ENCODE results near the gene PRM3.
"Not testable (repeated sequence)": the region's sequence is repeated elsewhere in the genome, so short reads cannot be mapped to it uniquely, and the experiment has no call there.

Gene PRM3

DNA sequence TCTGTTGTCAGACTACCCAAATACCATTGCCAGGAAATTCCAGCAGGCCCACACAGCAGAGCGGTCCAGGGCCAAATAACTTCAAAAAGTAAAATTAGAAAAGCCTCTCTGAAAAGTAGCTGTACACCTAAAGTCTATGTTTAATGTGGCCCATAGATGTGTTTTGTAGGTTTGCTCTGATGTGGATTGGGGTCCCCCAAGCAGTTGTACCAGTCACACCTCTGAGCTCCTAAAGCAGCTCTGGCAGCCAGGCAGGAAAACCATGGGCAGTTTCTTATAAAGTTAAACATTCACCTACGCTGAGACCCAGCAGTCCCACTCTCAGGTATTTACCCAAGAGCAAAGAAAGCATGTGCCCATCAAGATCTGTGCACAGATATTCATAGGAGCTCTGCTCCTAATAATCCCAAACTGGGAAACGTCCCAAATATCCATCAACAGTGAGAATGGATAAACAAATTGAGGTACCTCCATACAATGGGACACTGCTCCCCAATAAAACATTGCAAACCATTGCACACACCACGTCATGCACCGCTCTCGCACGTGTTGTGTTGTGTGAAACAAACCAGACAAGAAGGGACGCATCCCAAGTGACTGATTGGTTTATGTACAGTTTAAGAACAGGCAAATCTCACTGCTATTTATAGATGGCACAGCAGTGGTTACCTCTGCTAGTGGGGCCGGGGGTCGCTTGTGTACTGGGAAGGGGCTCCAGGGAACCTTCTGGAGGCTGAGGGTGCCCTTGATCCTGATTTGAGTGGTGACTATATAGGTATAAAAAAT is 23.5 kb upstream of the PRM3 start:
- Histone ChIP-seq H3K36me3 (ENCODE audit: control insufficient read depth, insufficient read depth, low read length) (no peaks in the 10 kb centered on the region), H3K4me1 (ENCODE audit: control insufficient read depth, insufficient read depth, low read length, poor library complexity, severe bottlenecking) (peaks cover 3% of the 10 kb centered on the region), H3K4me3 (ENCODE audit: insufficient read depth, low read depth, low read length, poor library complexity, severe bottlenecking) (peak overlapping the region; percentile 40), H3K27me3 (replicated peaks; ENCODE audit: control insufficient read depth, insufficient read depth, low read length, poor library complexity, severe bottlenecking) (no peaks in the 10 kb centered on the region), H3K9me3 (ENCODE audit: control insufficient read depth, low read length) (no peaks in the 10 kb centered on the region), H3K27ac (ENCODE audit: insufficient read depth, low read length, poor library complexity, severe bottlenecking) (no peak overlapping the region)
- DNase-seq = no peak

DNA sequence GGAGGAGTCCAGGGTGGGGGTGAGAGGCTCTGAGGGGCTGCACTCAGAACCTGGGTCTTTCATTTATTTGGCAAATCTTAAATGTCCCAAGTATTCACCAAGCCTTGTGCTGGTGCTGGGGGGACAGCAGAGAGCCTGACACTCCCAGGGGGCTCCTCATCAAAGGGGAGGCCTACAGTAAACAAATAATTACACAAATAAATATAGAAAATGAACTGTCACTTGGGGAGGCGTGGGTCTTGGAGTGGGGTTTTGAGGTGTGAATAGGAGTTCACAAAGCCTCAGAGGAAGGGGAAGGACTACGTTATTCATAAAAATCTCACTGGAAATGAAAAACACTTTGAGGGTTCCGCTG is 22.9 kb upstream of the PRM3 start:
- Histone ChIP-seq H3K4me1 (ENCODE audit: control insufficient read depth, insufficient read depth, low read length, poor library complexity, severe bottlenecking) (peaks cover 3% of the 10 kb centered on the region), H3K27me3 (replicated peaks; ENCODE audit: control insufficient read depth, insufficient read depth, low read length, poor library complexity, severe bottlenecking) (no peaks in the 10 kb centered on the region), H3K4me3 (ENCODE audit: insufficient read depth, low read depth, low read length, poor library complexity, severe bottlenecking) (no peak overlapping the region), H3K9me3 (ENCODE audit: control insufficient read depth, low read length) (no peaks in the 10 kb centered on the region), H3K27ac (ENCODE audit: insufficient read depth, low read length, poor library complexity, severe bottlenecking) (no peak overlapping the region), H3K36me3 (ENCODE audit: control insufficient read depth, insufficient read depth, low read length) (no peaks in the 10 kb centered on the region)
- no peak for DNase-seq

DNA sequence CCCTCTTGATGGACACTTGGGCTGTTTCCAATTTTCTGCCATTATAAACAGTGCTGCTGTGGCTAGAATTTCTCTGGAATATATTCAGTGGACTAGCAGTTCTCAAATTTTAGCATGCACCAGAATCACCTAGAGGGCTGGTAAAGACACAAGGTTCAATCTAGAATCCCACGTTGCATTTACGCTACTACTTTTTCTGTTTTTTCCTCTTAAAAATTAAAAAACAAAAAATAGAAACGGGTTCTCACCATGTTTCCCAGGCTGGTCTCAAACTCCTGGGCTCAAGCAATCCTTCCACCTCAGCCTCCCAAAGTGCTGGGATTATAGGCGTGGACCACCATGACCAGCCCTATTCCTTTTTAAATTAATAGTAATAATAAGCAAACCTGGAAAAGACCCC is 22.2 kb upstream of the PRM3 start:
- H3K4me3 ChIP-seq (ENCODE audit: insufficient read depth, low read depth, low read length, poor library complexity, severe bottlenecking) = no peak overlapping the region
- no peak for DNase-seq
- H3K9me3 ChIP-seq (ENCODE audit: control insufficient read depth, low read length) = no peaks in the 10 kb centered on the region
- H3K4me1 ChIP-seq (ENCODE audit: control insufficient read depth, insufficient read depth, low read length, poor library complexity, severe bottlenecking) = peaks cover 3% of the 10 kb centered on the region
- H3K27ac ChIP-seq (ENCODE audit: insufficient read depth, low read length, poor library complexity, severe bottlenecking) = no peak overlapping the region
- H3K27me3 ChIP-seq (replicated peaks; ENCODE audit: control insufficient read depth, insufficient read depth, low read length, poor library complexity, severe bottlenecking) = no peaks in the 10 kb centered on the region
- no peaks in the 10 kb centered on the region for H3K36me3 ChIP-seq (ENCODE audit: control insufficient read depth, insufficient read depth, low read length)

DNA sequence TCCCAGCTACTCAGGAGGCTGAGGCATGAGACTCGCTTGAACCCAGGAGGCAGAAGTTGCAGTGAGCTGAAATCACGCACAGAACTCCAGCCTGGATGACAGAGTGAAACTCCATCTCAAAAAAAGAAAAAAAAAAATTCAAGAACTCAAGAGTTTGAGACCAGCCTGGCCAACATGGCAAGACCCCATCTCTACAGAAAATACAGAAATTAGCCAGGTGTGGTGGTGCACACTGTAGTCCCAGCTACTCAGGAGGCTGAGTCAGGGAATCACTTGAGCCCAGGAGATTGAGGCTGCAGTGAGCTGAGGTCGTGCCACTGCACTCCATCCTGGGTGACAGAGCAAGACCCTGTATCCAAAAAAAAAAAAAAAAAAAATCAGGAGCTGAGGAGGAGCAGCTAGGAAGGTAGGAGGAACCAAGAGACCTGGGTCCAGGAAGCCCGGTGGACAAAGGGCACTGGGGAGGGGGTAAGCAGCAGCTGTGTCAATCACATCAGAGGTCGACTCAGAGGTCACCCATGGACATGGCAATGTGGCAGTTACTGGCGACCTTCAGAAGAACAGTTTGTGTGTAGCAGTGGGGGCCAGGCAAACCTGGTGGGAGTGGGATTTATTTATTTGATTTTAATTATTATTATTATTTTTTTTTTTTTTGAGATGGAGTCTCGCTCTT is 18.8 kb upstream of the PRM3 start:
- Histone ChIP-seq H3K27me3 (replicated peaks; ENCODE audit: control insufficient read depth, insufficient read depth, low read length, poor library complexity, severe bottlenecking) (no peaks in the 10 kb centered on the region), H3K36me3 (ENCODE audit: control insufficient read depth, insufficient read depth, low read length) (no peaks in the 10 kb centered on the region), H3K4me1 (ENCODE audit: control insufficient read depth, insufficient read depth, low read length, poor library complexity, severe bottlenecking) (peaks cover 2% of the 10 kb centered on the region), H3K4me3 (ENCODE audit: insufficient read depth, low read depth, low read length, poor library complexity, severe bottlenecking) (no peak overlapping the region), H3K9me3 (ENCODE audit: control insufficient read depth, low read length) (no peaks in the 10 kb centered on the region), H3K27ac (ENCODE audit: insufficient read depth, low read length, poor library complexity, severe bottlenecking) (no peak overlapping the region)
- DNase-seq = no peak

DNA sequence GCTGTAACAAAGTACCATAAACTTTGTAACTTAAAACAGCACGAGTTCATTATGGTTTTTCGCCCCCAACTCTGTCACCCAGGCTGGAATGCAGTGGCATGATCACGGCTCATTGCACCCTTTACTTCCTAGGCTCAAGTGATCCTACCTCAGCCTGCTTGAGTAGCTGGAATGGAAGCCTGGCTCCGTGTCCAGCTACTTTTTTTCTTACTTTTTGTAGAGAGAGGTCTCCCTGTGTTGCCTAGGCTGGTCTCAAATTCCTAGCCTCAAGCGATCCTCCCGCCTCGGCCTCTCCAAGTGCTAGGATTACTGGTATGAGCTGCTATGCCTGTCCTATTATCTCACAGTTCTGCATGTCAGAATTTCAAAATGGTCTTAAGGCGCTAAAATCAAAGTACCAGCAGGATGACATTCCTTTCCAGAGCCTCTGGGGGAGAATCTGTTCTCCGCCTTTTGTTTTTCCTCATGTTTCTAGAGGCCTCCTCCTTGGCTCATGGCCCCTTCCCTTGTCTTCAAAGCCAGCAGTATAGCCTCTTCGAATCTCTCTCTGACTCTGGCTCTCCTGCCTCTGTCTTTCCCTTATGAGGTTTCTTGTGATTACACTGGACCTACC is 17.8 kb upstream of the PRM3 start:
- H3K4me3 ChIP-seq (ENCODE audit: insufficient read depth, low read depth, low read length, poor library complexity, severe bottlenecking) = no peak overlapping the region
- DNase-seq = no peak
- no peaks in the 10 kb centered on the region for H3K9me3 ChIP-seq (ENCODE audit: control insufficient read depth, low read length)
- no peak overlapping the region for H3K27ac ChIP-seq (ENCODE audit: insufficient read depth, low read length, poor library complexity, severe bottlenecking)
- no peaks in the 10 kb centered on the region for H3K27me3 ChIP-seq (replicated peaks; ENCODE audit: control insufficient read depth, insufficient read depth, low read length, poor library complexity, severe bottlenecking)
- H3K4me1 ChIP-seq (ENCODE audit: control insufficient read depth, insufficient read depth, low read length, poor library complexity, severe bottlenecking) = no peaks in the 10 kb centered on the region
- no peaks in the 10 kb centered on the region for H3K36me3 ChIP-seq (ENCODE audit: control insufficient read depth, insufficient read depth, low read length)

DNA sequence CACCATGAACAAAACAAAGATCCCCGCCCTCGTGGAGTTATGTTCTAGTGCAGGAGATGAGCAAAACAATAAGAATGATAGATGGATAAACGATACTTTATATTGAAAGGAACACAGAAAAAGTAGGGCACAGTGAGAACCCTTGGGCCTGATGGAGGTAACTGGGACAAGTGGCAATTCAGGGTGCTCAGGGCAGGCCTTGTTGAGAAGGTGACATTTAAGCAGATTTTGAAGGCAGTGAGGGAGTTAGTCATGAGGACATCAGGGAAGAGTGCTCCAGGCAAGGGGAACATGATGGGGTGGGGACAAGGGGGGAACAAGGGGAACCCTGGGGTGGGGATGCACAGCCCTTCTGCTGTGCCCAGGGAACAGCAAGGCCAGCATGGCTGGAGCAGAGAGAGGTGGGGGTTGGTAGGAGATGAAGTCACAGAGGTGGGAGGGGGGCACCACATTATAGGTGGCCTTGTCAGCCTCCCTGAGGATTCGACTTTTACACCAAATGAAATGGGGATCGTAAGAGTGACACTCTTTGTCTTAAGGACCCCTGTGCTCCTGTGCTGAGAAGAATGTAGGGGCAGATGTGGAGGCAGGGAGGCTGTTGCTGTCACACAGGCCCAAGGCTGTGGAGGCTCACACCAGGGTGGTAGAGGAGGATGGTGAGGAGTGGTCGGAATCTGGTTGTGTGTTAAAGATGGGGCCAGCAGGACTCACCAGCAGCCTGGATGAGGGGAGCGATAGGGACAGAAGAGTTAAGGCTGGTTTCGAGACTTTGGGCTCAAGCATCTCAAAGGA is 16.9 kb upstream of the PRM3 start:
- no peak for DNase-seq
- no peaks in the 10 kb centered on the region for H3K27me3 ChIP-seq (replicated peaks; ENCODE audit: control insufficient read depth, insufficient read depth, low read length, poor library complexity, severe bottlenecking)
- H3K27ac ChIP-seq (ENCODE audit: insufficient read depth, low read length, poor library complexity, severe bottlenecking) = no peak overlapping the region
- H3K9me3 ChIP-seq (ENCODE audit: control insufficient read depth, low read length) = no peaks in the 10 kb centered on the region
- H3K4me1 ChIP-seq (ENCODE audit: control insufficient read depth, insufficient read depth, low read length, poor library complexity, severe bottlenecking) = no peaks in the 10 kb centered on the region
- H3K36me3 ChIP-seq (ENCODE audit: control insufficient read depth, insufficient read depth, low read length) = no peaks in the 10 kb centered on the region
- H3K4me3 ChIP-seq (ENCODE audit: insufficient read depth, low read depth, low read length, poor library complexity, severe bottlenecking) = no peak overlapping the region

DNA sequence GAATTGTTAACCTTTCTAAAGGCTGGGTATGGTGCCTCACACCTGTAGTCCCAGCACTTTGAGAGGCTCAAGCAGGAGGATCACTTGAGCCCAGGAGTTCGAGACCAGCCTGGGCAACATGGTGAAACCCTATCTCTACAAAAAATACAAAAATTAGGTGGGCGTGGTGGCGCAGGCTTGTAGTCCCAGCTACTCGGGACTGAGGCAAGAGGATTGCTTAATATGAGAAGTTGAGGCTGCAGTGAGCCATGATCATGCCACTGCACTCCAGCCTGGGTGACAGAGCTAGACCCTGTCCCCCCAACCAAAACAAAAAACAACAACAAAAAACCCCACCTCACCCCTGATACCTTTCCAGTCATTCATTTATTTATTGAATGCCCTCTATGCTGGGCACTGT is 16.3 kb upstream of the PRM3 start:
- H3K4me3 ChIP-seq (ENCODE audit: insufficient read depth, low read depth, low read length, poor library complexity, severe bottlenecking) = not testable (repeated sequence)

DNA sequence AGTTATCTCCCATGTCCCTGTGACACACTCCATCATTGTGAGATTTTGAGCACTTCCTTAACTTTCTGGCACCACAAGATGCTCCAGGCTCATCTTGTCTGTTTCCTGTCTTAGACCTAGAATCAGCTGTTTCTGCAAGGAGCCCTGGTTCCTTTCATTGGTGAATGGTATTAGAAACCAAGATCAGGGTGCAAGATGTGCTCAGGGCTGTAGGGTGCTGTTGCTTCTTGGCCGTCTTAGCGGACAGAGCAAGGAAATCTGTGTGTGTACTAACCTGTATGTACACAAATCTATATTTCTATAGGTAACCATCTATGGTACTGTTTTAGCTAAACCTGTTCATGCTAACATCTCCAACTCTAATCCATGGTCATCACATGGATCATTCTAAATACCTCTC is 15.8 kb upstream of the PRM3 start:
- no peak for DNase-seq
- Histone ChIP-seq H3K4me1 (ENCODE audit: control insufficient read depth, insufficient read depth, low read length, poor library complexity, severe bottlenecking) (no peaks in the 10 kb centered on the region), H3K27me3 (replicated peaks; ENCODE audit: control insufficient read depth, insufficient read depth, low read length, poor library complexity, severe bottlenecking) (no peaks in the 10 kb centered on the region), H3K36me3 (ENCODE audit: control insufficient read depth, insufficient read depth, low read length) (no peaks in the 10 kb centered on the region), H3K27ac (ENCODE audit: insufficient read depth, low read length, poor library complexity, severe bottlenecking) (no peak overlapping the region), H3K9me3 (ENCODE audit: control insufficient read depth, low read length) (no peaks in the 10 kb centered on the region), H3K4me3 (ENCODE audit: insufficient read depth, low read depth, low read length, poor library complexity, severe bottlenecking) (no peak overlapping the region)

More for the DNA sequence above, 16.3 kb upstream of the PRM3 start:
- not testable (repeated sequence) for H3K27me3 ChIP-seq (replicated peaks; ENCODE audit: control insufficient read depth, insufficient read depth, low read length, poor library complexity, severe bottlenecking); DNase-seq; H3K9me3 ChIP-seq (ENCODE audit: control insufficient read depth, low read length); H3K4me1 ChIP-seq (ENCODE audit: control insufficient read depth, insufficient read depth, low read length, poor library complexity, severe bottlenecking); H3K36me3 ChIP-seq (ENCODE audit: control insufficient read depth, insufficient read depth, low read length); H3K27ac ChIP-seq (ENCODE audit: insufficient read depth, low read length, poor library complexity, severe bottlenecking)

DNA sequence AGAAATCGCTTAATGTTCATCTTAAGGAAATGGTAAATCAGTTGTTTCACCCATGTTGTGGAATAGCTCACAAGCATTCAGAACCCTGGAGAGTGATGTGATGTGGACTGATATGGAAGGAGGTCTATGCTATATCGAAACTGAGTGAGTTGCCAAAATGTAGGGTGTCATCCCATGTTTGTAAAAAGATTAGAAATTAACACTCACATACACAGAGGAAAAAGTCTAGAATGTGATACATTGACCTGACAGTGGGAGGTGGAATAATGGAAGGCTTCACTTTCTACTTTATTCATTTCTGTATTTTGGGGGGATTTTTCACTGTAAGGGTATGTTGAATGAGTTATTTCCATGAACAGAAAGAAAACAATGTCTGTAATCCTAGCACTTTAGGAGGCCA is 12.4 kb upstream of the PRM3 start:
- Histone ChIP-seq H3K27ac (ENCODE audit: insufficient read depth, low read length, poor library complexity, severe bottlenecking) (no peak overlapping the region), H3K36me3 (ENCODE audit: control insufficient read depth, insufficient read depth, low read length) (no peaks in the 10 kb centered on the region), H3K27me3 (replicated peaks; ENCODE audit: control insufficient read depth, insufficient read depth, low read length, poor library complexity, severe bottlenecking) (no peaks in the 10 kb centered on the region), H3K4me1 (ENCODE audit: control insufficient read depth, insufficient read depth, low read length, poor library complexity, severe bottlenecking) (no peaks in the 10 kb centered on the region), H3K9me3 (ENCODE audit: control insufficient read depth, low read length) (no peaks in the 10 kb centered on the region), H3K4me3 (ENCODE audit: insufficient read depth, low read depth, low read length, poor library complexity, severe bottlenecking) (no peak overlapping the region)
- DNase-seq = no peak

Measured in effector memory CD4-positive, alpha-beta T cell (primary cell).